HG03432 (cell line): ENCODE measurements around the gene CORIN.
"Not testable (repeated sequence)": the region's sequence is repeated elsewhere in the genome, so short reads cannot be mapped to it uniquely, and the experiment has no call there.

Experiments used
- ATAC-seq: cut with Tn5 transposase; IDR thresholded peaks from one replicate; pipeline ENCODE4 v1.9.1; 2021; ENCODE audit warnings: mild to moderate bottlenecking, moderate library complexity; ENCODE audit not compliant: unreplicated experiment

CORIN gene

DNA sequence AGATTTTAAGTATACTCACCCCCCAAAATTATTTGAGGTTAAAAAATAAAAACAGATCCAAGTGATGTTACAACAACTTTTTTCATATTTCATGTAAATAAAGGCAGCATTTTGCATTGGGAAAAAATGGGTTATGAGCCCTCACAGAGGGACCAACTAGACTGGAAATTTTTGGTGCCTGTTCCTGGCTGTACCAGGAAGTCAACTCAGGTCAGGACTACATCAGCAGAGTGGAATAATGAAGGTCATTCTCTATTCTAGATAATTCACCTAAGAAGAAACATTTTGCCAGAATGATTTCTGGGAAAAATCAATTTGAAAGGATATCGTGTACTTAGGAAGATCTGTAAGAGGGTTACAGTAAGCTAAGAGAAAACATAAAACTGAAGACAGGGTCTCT is 66.8 kb downstream of the CORIN start:
- no peak for ATAC-seq

- ATAC-seq = not testable (repeated sequence)
These were observed 69.9 kb downstream of the CORIN start for GRCh38 chr4:47767956-47768355.

- no peak for ATAC-seq
These were observed 74.6 kb downstream of the CORIN start for GRCh38 chr4:47763279-47763678.

GRCh38 chr4:47762376-47763266 is 75.2 kb downstream of the CORIN start:
- ATAC-seq = no peak

DNA sequence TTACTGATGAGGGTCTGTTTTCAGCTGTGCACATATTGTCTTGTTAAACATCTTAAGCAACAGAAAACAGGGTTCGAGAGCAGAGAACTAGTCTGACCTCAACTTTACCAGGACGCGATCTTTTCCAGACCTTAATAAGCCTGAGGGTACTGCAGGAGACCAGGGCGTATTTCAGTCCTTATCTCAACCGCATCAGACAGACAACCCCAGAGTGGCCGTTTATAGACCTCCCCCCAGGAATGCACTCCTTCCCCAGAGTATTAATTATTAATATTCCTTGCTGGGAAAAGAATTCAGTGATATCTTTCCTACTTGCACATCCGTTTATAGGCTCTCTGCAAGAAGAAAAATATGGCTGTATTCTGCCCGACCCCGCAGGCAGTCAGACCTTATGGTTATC is 84.6 kb downstream of the CORIN start:
- ATAC-seq = not testable (repeated sequence)

GRCh38 chr4:47752214-47752613 is 85.7 kb downstream of the CORIN start:
- no peak for ATAC-seq

DNA sequence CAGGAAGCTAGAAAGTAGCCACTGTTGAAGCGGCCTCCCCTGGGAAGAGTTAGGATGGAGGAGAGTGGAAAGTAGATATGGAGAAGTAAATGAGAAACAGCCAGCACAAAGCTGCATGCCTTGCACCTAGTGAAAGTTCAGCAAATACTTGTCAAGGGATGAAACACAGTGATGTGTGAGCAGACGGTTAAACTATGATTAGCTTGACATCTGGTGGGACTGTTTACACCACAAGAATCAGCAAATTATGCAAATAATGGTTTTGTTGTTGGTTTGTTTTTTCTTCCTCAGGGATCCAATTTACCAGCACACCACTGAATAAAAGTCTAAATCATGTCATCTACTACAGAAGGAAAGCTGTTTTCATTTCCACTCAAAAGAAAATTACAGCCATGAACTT is 87.1 kb downstream of the CORIN start:
- no peak for ATAC-seq

DNA sequence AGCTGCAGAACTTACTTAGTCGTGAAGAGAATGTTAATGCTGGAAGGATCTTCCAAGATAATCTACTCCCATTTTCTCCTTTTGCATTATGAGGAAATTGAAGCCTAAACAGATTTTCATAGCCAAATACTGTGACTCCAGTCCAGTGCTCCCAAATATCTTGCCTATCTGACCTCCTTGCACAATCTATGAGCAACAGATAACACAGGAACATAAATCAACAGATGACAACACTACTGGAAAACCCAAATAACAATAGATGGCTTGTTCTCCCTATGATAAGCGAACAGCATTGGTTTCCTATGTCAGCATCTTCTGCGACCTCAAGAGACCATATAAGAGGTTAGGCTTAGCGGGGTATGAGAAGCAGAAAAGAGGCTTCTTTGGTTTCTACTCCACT is 88.0 kb downstream of the CORIN start:
- no peak for ATAC-seq

GRCh38 chr4:47749060-47749459 is 88.8 kb downstream of the CORIN start:
- ATAC-seq = no peak

GRCh38 chr4:47747846-47748494 is 89.9 kb downstream of the CORIN start:
- no peak for ATAC-seq

- no peak for ATAC-seq
These were observed 90.7 kb downstream of the CORIN start for GRCh38 chr4:47747211-47747610.

- no peak for ATAC-seq
These were observed 91.7 kb downstream of the CORIN start for GRCh38 chr4:47746122-47746521.

- ATAC-seq = no peak
These were observed 93.0 kb downstream of the CORIN start for GRCh38 chr4:47744843-47745382.

DNA sequence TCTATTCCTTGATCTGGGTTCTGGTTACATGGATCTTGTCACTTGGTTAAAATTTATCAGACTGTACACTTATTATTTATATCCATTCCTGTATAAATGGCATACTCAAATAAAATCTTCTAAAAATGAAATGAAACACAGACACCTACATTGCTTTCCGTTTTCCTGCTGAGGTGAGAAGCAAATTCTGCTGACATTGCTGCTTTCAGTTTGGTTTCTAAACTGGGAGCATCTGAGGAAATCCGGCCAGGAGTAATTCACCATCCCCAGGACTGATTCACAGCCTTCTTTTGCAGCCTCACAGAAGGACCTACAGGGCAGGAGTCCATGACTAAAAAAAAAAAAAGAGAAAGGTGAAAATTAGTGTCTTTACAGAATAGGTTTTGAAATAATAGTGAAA is 93.6 kb downstream of the CORIN start:
- no peak for ATAC-seq

GRCh38 chr4:47741200-47741599 is 96.7 kb downstream of the CORIN start:
- ATAC-seq = no peak

DNA sequence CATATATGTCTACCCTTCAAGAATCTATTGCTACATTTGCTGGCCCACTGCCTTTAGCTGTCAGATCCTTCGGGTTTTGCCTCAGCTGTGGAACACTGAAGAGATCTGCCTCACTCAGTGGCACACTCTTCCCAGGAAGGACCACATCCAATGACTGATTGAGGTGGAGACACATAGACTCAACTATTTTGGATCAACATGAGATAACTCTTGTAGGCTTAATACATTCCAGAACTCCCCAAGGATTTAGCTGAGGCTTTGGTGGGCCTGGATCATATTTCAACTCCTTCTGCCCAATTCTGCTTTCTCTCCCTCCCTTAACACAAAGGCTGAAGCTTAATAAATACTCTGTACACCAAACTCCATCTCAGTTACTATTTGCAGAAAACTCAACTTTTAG is 100.5 kb downstream of the CORIN start:
- no peak for ATAC-seq

GRCh38 chr4:47736555-47736954 is 101.3 kb downstream of the CORIN start:
- ATAC-seq = no peak

DNA sequence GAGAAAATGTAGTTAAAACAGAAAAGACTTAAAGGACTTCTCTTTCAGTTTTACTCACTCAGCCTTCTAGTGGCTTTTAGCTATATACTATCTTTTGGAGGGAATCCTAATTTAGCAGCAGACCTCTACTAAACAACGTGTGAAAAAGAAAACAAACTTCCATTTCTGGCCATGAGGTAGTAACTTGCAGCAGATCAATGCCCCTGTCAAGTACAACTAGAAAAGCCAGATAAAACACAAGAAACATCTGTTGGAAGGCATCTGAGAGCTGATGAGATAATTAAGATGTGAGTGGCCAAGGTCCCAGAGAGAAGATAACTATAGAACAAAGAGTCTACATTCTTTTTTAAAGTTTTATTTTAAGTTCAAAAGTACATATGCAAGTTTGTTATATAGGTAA is 101.7 kb downstream of the CORIN start:
- ATAC-seq = no peak

DNA sequence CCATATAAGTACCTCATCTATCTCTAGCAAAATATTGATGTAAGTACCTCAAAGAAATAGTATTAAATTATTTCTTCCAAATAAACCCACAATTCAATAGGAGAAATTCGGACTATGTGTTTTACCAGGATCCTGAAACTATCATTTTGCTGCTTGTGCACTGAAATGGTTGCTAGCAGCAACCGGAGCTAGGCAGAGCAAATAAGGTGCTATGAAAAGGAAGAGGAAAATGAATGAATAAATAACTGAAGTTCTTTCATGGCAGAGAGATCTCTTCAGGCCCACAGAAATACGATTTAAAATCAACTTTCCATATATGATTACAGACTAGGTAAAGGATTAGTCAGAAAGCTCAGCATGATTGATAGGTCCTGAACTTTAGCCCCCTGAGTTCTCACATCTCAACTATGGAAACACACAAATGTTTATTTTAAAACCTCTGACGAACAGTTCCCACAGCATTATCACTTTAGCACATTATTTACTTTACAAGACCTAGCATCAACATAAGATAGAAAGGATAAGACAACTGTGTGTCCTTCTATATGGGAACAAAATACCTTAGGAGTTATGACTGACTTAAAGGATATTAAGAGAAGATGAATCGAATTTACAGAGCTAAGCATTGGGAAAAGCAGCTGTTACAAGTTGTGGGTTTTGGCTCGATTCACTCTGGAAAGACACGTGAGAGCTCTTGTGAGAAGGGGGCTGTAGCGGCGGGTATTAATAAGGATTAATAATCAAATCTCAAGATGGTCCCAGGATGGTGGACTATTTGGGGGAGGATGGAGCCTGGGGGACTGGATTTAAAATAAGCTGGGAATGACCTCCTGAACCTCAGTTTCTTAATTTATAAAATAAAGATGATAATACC is 104.3 kb downstream of the CORIN start:
- ATAC-seq = no peak

- ATAC-seq = no peak
These were observed 106.7 kb downstream of the CORIN start for GRCh38 chr4:47731182-47731581.

DNA sequence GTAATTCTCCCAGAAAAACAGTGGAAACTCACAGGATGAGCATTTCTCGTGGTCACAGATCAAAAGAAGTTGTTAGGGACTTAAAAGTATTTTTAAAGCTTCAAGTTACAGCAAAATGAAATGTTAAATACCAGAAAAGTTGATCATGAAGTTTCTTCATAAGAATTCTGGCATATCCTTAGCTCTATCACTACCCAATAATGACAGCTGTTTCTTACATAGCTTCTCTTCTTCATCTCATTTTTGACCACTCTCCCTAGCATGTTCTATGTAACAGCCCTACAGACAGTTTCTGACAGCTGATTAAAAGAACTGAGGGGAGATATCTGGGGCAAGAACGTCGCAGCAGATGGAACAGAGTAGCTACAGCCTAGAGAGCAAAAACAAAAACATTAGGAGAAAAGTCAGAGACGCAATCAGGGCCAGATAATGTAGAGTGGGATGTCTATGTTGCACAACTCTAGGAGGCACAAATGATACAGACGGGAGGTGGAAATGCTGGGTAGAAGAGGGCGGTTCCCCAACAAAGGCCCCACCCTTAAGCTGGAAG is 108.7 kb downstream of the CORIN start:
- ATAC-seq = no peak
